Measurements from ENCODE around the gene EPHA6. TPM values are rescaled to one million over a fixed set of nuclear protein-coding genes. Genes with fewer than 3 reads are reported as not detected.

EPHA6 gene
- total and polyA plus RNA-seq, 9 of the 15 experiments (the other 6 are each of a cell fraction or from before 2014, with no cell fraction given): not detected

- Histone ChIP-seq H4K20me1 (replicated peaks; ENCODE audit: control insufficient read depth, insufficient read depth, low read length) (no peaks in the 10 kb centered on the region), H2AFZ (ENCODE audit: low read depth, low read length) (no peak overlapping the region), H3K27me3 (ENCODE audit: control insufficient read depth in 2 of 2, insufficient read depth in 2 of 2, low read length in 2 of 2) (no peaks in the 10 kb centered on the region), H3K79me2 (ENCODE audit: control insufficient read depth, insufficient read depth, low read length) (no peaks in the 10 kb centered on the region), H3K4me3 (no peak overlapping the region), H3K9ac (ENCODE audit: insufficient read depth in 1 of 2, low read depth in 2 of 2, low read length in 2 of 2) (no peak overlapping the region), H3K4me2 (ENCODE audit: insufficient read depth, low read length) (no peak overlapping the region), H3K27ac (ENCODE audit: extremely low read depth, low read depth, low read length) (no peak overlapping the region), H3K9me3 (replicated peaks; ENCODE audit: control insufficient read depth, insufficient read depth, low read depth, low read length) (no peaks in the 10 kb centered on the region), H3K4me1 (replicated peaks in 1 of 2; ENCODE audit: control insufficient read depth in 2 of 2, insufficient read depth in 2 of 2, low read length in 2 of 2) (no peaks in the 10 kb centered on the region), H3K36me3 (ENCODE audit: control insufficient read depth, insufficient read depth, low read length) (no peaks in the 10 kb centered on the region), H3K9me1 (ENCODE audit: control insufficient read depth, insufficient read depth, low read length) (no peaks in the 10 kb centered on the region)
- no peak for FAIRE-seq
- in situ Hi-C loops (cut with MboI) (no loop called here), intact Hi-C loops (cut with micrococcal nuclease) (no loop called here)
- DNase-seq (ENCODE audit: extremely low read depth in 1 of 4, low spot score in 3 of 4): no peak
- ChIA-PET POLR2A (no interaction called here), CTCF (ENCODE audit: low intra/inter-chr PET ratio) (no interaction called here)
- 0% methylated on average over 2 of the region's 2 CpGs for WGBS (ENCODE audit: insufficient coverage, low coverage, missing lambda C conversion rate)
- no peak for ATAC-seq
- TF ChIP-seq WHSC1 (IDR thresholded peaks at IDR 0.05; ENCODE audit: low read length): no peak
- TF ChIP-seq POLR2AphosphoS5 (IDR thresholded peaks at IDR 0.05; ENCODE audit: control insufficient read depth, insufficient read depth, low read depth, low read length): no peak
- TF ChIP-seq DLX4 (CRISPR knock-in tag; IDR thresholded peaks at IDR 0.05): no peak
- TF ChIP-seq RBFOX2 (IDR thresholded peaks at IDR 0.05; ENCODE audit: low read depth, low read length): no peak
- TF ChIP-seq ERF (CRISPR knock-in tag; IDR thresholded peaks at IDR 0.05): no peak
- no peak for TF ChIP-seq ZSCAN29 (IDR thresholded peaks at IDR 0.05)
- no peak for TF ChIP-seq EP300 (IDR thresholded peaks at IDR 0.05; ENCODE audit: low read length)
- no peak for TF ChIP-seq HMGN3 (IDR thresholded peaks at IDR 0.05; ENCODE audit: borderline replicate concordance, extremely low read depth, insufficient read length, low read depth, low read length)
- TF ChIP-seq ZBTB49 (CRISPR knock-in tag; IDR thresholded peaks at IDR 0.05; ENCODE audit: borderline replicate concordance): no peak
- TF ChIP-seq SREBF2 (CRISPR knock-in tag; IDR thresholded peaks at IDR 0.05): no peak
- no peak for TF ChIP-seq NKRF (IDR thresholded peaks at IDR 0.05; ENCODE audit: borderline replicate concordance)
- no peak for TF ChIP-seq IRF1 (CRISPR knock-in tag; IDR thresholded peaks at IDR 0.05; ENCODE audit: borderline replicate concordance)
- no peak for TF ChIP-seq CBX5 (IDR thresholded peaks at IDR 0.05; ENCODE audit: borderline replicate concordance, low read depth)
- BruUV-seq (replicated peaks): no TSS peak
Measured at GRCh38 chr3:96915445-96915844, 101.1 kb downstream of the EPHA6 start.

All from K562 (cell line).